Middle frontal gyrus (tissue), 1 donor: ENCODE results near the gene OR1Q1.
"Not testable (repeated sequence)": the region's sequence is repeated elsewhere in the genome, so short reads cannot be mapped to it uniquely, and the experiment has no call there.

Experiments used
- DNase-seq: peaks from one replicate; pipeline ENCODE4 v3.0.0-alpha.2; 2015; ENCODE audit warnings: low spot score; ENCODE audit errors: extremely low spot score

OR1Q1 gene

GRCh38 chr9:122614362-122614761 is at the start of gene OR1Q1:
TSS of gene OR1Q1 (plus strand) at chr9:122614738. CDS start at chr9:122614738, 0 bp downstream.
- DNase-seq: no peak

GRCh38 chr9:122567901-122568300 is 46.6 kb upstream of the OR1Q1 start:
- no peak for DNase-seq

- DNase-seq: no peak
These were observed 42.1 kb upstream of the OR1Q1 start for GRCh38 chr9:122572456-122572855.

- DNase-seq: no peak
These were observed 34.7 kb upstream of the OR1Q1 start for GRCh38 chr9:122579874-122580273.

GRCh38 chr9:122580360-122580759 is 34.2 kb upstream of the OR1Q1 start:
- DNase-seq: no peak

- not testable (repeated sequence) for DNase-seq
These were observed 31.3 kb upstream of the OR1Q1 start, which contains the start of gene OR1L8 for GRCh38 chr9:122583284-122583683. TSS of gene OR1L8 (minus strand) at chr9:122583384. CDS start at chr9:122568477, 14,907 bp downstream.

GRCh38 chr9:122605691-122606090 is 8.8 kb upstream of the OR1Q1 start:
- DNase-seq: no peak

- DNase-seq: no peak
These were observed 8.0 kb upstream of the OR1Q1 start for GRCh38 chr9:122606587-122606986.

GRCh38 chr9:122609804-122610203 is 4.7 kb upstream of the OR1Q1 start:
- DNase-seq: no peak

- DNase-seq: no peak
These were observed 5.5 kb downstream of the OR1Q1 start for GRCh38 chr9:122619996-122620395.

- no peak for DNase-seq
These were observed 27.7 kb downstream of the OR1Q1 start for GRCh38 chr9:122642226-122642625.

- DNase-seq: no peak
These were observed 41.8 kb downstream of the OR1Q1 start for GRCh38 chr9:122656378-122656777.

- no peak for DNase-seq
These were observed 43.0 kb downstream of the OR1Q1 start, which contains the start of gene OR1B1 for GRCh38 chr9:122657527-122657926. TSS of gene OR1B1 (minus strand) at chr9:122657627.

GRCh38 chr9:122661416-122661815 is 46.9 kb downstream of the OR1Q1 start, which contains the start of gene OR1L1:
TSS of gene OR1L1 (plus strand) at chr9:122661716. CDS start at chr9:122661716, 0 bp downstream.
- DNase-seq: no peak
